HEK293 (cell line): ENCODE results near the gene EIF2AK2.

Source experiments
- CTCF ChIA-PET: fragments of 350-600 bp; formaldehyde crosslinking; extraction: SDS; loops from one replicate; lab custom pipeline; 2021; ENCODE audit warnings: antibody characterized with exemption; lab: Yijun Ruan, JAX
- POLR2A ChIA-PET: fragments of 300-600 bp; formaldehyde crosslinking; extraction: SDS; loops from one replicate; lab custom pipeline; 2020; ENCODE audit warnings: antibody characterized with exemption, inconsistent platforms; lab: Yijun Ruan, JAX
- H3K27ac ChIP-seq: fragments of 200-500 bp; sonication (Bioruptor generic); 2 replicates; pipeline ENCODE4 v1.5.1; 2014; ENCODE audit warnings: low read depth, low read length, control low read depth, inconsistent platforms; ENCODE audit errors: extremely low read depth
- H3K36me3 ChIP-seq, 2 experiments: fragments of 200-500 bp in 1 of 2; sonication (Bioruptor generic) in 1 of 2; 1 replicate in 1 of 2; 2 replicates in 1 of 2; pipeline ENCODE4 v1.5.1; 2014 to 2017; ENCODE audit warnings: inconsistent platforms in 2 of 2, low read length in 2 of 2; ENCODE audit not compliant: control insufficient read depth in 2 of 2, insufficient read depth in 1 of 2
- H3K4me1 ChIP-seq: fragments of 200-500 bp; sonication (Bioruptor generic); 2 replicates; pipeline ENCODE4 v1.5.1; 2014; ENCODE audit warnings: mild to moderate bottlenecking, low read length, inconsistent platforms; ENCODE audit not compliant: control insufficient read depth, insufficient read depth
- H3K4me3 ChIP-seq: 2 replicates; pipeline ENCODE4 v1.5.1; 2011; ENCODE audit warnings: low read depth, mild to moderate bottlenecking, control low read depth, low read length, moderate library complexity
- H3K9me3 ChIP-seq: fragments of 200-500 bp; sonication (Bioruptor generic); 2 replicates; pipeline ENCODE4 v1.5.1; 2014; ENCODE audit warnings: low read depth, low read length, inconsistent platforms; ENCODE audit not compliant: control insufficient read depth, insufficient read depth
- GLI4 ChIP-seq: fragments of 450-650 bp; formaldehyde crosslinking; IDR thresholded peaks from 2 replicates; pipeline ENCODE4 v1.5.1; 2016; ENCODE audit warnings: missing biosample characterization, missing genetic modification characterization
- HOXA7 ChIP-seq: sonication (generic); formaldehyde crosslinking; IDR thresholded peaks from 2 replicates; pipeline ENCODE4 v1.8.1; 2022; ENCODE audit warnings: missing genetic modification reagents, borderline replicate concordance
- KLF1 ChIP-seq: fragments of 450-650 bp; formaldehyde crosslinking; IDR thresholded peaks from 2 replicates; pipeline ENCODE4 v1.5.1; 2016; ENCODE audit warnings: missing biosample characterization, missing genetic modification characterization
- PRDM1 ChIP-seq: fragments of 450-650 bp; formaldehyde crosslinking; IDR thresholded peaks from 2 replicates; pipeline ENCODE4; 2016; ENCODE audit warnings: missing biosample characterization, missing genetic modification characterization
- SP3 ChIP-seq: fragments of 450-650 bp; formaldehyde crosslinking; IDR thresholded peaks from 2 replicates; pipeline ENCODE4 v1.5.1; 2016; ENCODE audit warnings: missing biosample characterization, missing genetic modification characterization
- YY2 ChIP-seq: fragments of 450-650 bp; formaldehyde crosslinking; IDR thresholded peaks from 2 replicates; pipeline ENCODE4 v1.5.1; 2016; ENCODE audit warnings: missing biosample characterization, missing genetic modification characterization
- ZBTB17 ChIP-seq: fragments of 450-650 bp; formaldehyde crosslinking; IDR thresholded peaks from 2 replicates; pipeline ENCODE4 v1.5.1; 2016; ENCODE audit warnings: missing biosample characterization, missing genetic modification characterization
- ZNF133 ChIP-seq: fragments of 450-650 bp; formaldehyde crosslinking; IDR thresholded peaks from 2 replicates; pipeline ENCODE4 v1.5.1; 2016; ENCODE audit warnings: missing biosample characterization, missing genetic modification characterization
- ZNF24 ChIP-seq: fragments of 450-650 bp; formaldehyde crosslinking; IDR thresholded peaks from 2 replicates; pipeline ENCODE4 v1.5.1; 2016; ENCODE audit warnings: missing biosample characterization, missing genetic modification characterization
- ZNF248 ChIP-seq: fragments of 450-650 bp; formaldehyde crosslinking; IDR thresholded peaks from 2 replicates; pipeline ENCODE4 v1.5.1; 2017; ENCODE audit warnings: missing biosample characterization, missing genetic modification characterization
- ZNF311 ChIP-seq: fragments of 450-650 bp; formaldehyde crosslinking; IDR thresholded peaks from 2 replicates; pipeline ENCODE4 v1.5.1; 2017; ENCODE audit warnings: missing biosample characterization, missing genetic modification characterization, borderline replicate concordance
- ZNF335 ChIP-seq: fragments of 450-650 bp; formaldehyde crosslinking; conservative IDR thresholded peaks from 2 replicates; pipeline ENCODE4 v1.5.1; 2016; ENCODE audit warnings: missing biosample characterization, missing genetic modification characterization
- ZNF423 ChIP-seq: fragments of 450-650 bp; formaldehyde crosslinking; IDR thresholded peaks from 2 replicates; pipeline ENCODE4 v1.5.1; 2016; ENCODE audit warnings: missing biosample characterization, missing genetic modification characterization
- ZNF571 ChIP-seq: fragments of 450-650 bp; formaldehyde crosslinking; IDR thresholded peaks from 2 replicates; pipeline ENCODE4 v1.5.0; 2017; ENCODE audit warnings: missing biosample characterization, missing genetic modification characterization
- ZNF677 ChIP-seq: fragments of 450-650 bp; IDR thresholded peaks from 2 replicates; pipeline ENCODE4 v1.5.0; 2018; ENCODE audit warnings: missing biosample characterization, mild to moderate bottlenecking, missing genetic modification characterization, moderate library complexity
- ZNF776 ChIP-seq: fragments of 450-650 bp; formaldehyde crosslinking; IDR thresholded peaks from 2 replicates; pipeline ENCODE4 v1.5.0; 2017; ENCODE audit warnings: missing biosample characterization, missing genetic modification characterization, borderline replicate concordance
- ZSCAN23 ChIP-seq: fragments of 450-650 bp; formaldehyde crosslinking; IDR thresholded peaks from 2 replicates; pipeline ENCODE4 v1.5.1; 2016; ENCODE audit warnings: missing biosample characterization, missing genetic modification characterization
- TF ChIP-seq, protein P1 (sequence below): fragments of 450-650 bp; formaldehyde crosslinking; IDR thresholded peaks from 2 replicates; pipeline ENCODE4 v1.5.1; 2016; ENCODE audit warnings: missing biosample characterization, missing genetic modification characterization
- TF ChIP-seq, protein P2 (sequence below): fragments of 450-650 bp; formaldehyde crosslinking; IDR thresholded peaks from 2 replicates; pipeline ENCODE4 v1.5.1; 2017; ENCODE audit warnings: missing biosample characterization, missing genetic modification characterization
- TF ChIP-seq, protein P3 (sequence below): fragments of 450-650 bp; formaldehyde crosslinking; IDR thresholded peaks from 2 replicates; pipeline ENCODE4 v1.5.1; 2017; ENCODE audit warnings: missing biosample characterization, missing genetic modification characterization
- TF ChIP-seq, protein P4 (sequence below): fragments of 450-650 bp; formaldehyde crosslinking; IDR thresholded peaks from 2 replicates; pipeline ENCODE4 v1.5.1; 2017; ENCODE audit warnings: missing biosample characterization, missing genetic modification characterization

Gene EIF2AK2

DNA sequence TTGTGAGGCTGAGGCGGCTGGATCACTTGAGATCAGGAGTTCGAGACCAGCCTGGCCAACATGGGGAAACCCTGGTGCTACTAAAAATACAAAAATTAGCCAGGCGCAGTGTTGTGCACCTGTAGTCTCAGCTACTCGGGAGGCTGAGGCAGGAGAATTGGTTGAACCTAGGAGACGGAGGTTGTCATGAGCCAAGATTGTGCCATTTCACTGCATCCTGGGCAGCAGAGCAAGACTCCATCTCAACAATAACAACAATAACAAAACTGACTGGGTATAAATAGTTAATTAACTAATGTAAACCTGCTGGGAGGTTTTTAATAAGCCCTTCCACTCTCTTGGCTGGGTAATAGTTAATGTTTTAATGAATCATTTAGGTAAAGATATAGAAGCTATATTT, 23.9 kb upstream of the EIF2AK2 start (continued):
- TF ChIP-seq, protein P1, sequence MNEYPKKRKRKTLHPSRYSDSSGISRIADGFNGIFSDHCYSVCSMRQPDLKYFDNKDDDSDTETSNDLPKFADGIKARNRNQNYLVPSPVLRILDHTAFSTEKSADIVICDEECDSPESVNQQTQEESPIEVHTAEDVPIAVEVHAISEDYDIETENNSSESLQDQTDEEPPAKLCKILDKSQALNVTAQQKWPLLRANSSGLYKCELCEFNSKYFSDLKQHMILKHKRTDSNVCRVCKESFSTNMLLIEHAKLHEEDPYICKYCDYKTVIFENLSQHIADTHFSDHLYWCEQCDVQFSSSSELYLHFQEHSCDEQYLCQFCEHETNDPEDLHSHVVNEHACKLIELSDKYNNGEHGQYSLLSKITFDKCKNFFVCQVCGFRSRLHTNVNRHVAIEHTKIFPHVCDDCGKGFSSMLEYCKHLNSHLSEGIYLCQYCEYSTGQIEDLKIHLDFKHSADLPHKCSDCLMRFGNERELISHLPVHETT (tag by site-specific recombination) = no peak
- TF ChIP-seq ZNF423 (tag by site-specific recombination) (no peak), GLI4 (tag by site-specific recombination) (no peak), ZNF677 (no peak), YY2 (tag by site-specific recombination) (no peak), ZSCAN23 (tag by site-specific recombination) (no peak), ZNF571 (no peak)
- TF ChIP-seq, protein P2, sequence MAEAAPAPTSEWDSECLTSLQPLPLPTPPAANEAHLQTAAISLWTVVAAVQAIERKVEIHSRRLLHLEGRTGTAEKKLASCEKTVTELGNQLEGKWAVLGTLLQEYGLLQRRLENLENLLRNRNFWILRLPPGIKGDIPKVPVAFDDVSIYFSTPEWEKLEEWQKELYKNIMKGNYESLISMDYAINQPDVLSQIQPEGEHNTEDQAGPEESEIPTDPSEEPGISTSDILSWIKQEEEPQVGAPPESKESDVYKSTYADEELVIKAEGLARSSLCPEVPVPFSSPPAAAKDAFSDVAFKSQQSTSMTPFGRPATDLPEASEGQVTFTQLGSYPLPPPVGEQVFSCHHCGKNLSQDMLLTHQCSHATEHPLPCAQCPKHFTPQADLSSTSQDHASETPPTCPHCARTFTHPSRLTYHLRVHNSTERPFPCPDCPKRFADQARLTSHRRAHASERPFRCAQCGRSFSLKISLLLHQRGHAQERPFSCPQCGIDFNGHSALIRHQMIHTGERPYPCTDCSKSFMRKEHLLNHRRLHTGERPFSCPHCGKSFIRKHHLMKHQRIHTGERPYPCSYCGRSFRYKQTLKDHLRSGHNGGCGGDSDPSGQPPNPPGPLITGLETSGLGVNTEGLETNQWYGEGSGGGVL = no peak

DNA sequence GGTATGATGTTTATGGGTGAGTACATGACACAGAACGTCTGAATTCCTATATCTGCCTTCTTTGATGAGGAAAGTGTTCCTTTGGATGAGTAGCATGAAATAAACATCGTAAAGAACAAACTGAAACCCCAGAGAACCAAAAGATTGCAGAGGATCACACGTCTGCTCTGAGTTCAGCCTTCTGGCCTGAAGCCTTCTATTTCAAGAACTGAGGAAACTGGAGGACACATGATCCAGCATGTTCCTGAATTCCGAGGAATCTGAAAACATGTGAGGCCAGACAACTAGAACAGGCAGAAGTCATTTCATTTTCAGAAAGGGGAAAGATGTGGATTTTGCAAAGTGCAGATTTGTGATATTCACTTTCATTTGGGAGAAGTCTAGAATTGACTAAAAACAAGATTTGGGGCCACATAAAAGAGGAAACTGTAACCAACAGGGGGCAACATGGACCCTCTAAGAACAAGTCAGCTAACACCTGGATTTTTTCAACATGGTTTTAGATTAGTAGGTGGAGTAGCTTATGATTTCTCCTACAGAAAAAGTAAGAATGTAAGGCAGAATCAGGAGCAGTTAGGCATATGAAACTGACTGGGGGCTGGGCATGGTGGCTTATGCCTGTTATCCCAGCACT, 23.3 kb upstream of the EIF2AK2 start:
- no peaks in the 10 kb centered on the region for H3K9me3 ChIP-seq
- no peak overlapping the region for H3K4me3 ChIP-seq
- no peaks in the 10 kb centered on the region for H3K4me1 ChIP-seq
- ChIA-PET CTCF (interaction anchor here (0.7 to 2.0 kb wide), 4 partner anchors 9 to 234 kb away, joined by 3 to 12 read pairs (median 6); no protein-coding TSS in a partner anchor), POLR2A (interaction anchor here (0.5 kb wide), 1 partner anchor 11 kb away, joined by 4 read pairs; no protein-coding TSS in a partner anchor)
- no peak for TF ChIP-seq ZNF311 (tag by site-specific recombination)
- peak; percentile 92 for TF ChIP-seq ZBTB17 (tag by site-specific recombination)
- H3K27ac ChIP-seq = no peak overlapping the region
- no peaks in the 10 kb centered on the region for H3K36me3 ChIP-seq

DNA sequence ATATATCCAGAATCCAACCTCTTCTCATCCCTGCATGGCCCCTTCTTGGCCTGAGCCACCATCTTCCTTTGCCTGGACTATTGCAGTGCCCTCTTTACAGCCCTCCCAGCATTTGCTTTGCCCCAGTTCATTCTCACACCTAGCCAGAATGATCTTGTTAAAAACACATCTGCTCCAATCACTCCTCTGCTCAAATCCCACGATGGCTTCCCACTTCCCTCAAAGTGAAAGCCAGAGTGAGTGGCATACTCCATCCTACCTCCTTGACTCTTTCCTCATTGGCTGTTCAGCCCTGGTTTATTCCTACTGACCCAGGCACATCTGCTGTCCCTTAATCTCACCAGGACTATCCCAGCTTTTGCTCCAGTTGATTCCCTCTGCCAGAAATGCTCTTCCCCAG, 17.0 kb upstream of the EIF2AK2 start:
- Histone ChIP-seq H3K36me3 (no peaks in the 10 kb centered on the region), H3K9me3 (no peaks in the 10 kb centered on the region), H3K27ac (no peak overlapping the region), H3K4me3 (no peak overlapping the region), H3K4me1 (no peaks in the 10 kb centered on the region)
- ChIA-PET POLR2A (no interaction called here), CTCF (no interaction called here)
- TF ChIP-seq, protein P3, sequence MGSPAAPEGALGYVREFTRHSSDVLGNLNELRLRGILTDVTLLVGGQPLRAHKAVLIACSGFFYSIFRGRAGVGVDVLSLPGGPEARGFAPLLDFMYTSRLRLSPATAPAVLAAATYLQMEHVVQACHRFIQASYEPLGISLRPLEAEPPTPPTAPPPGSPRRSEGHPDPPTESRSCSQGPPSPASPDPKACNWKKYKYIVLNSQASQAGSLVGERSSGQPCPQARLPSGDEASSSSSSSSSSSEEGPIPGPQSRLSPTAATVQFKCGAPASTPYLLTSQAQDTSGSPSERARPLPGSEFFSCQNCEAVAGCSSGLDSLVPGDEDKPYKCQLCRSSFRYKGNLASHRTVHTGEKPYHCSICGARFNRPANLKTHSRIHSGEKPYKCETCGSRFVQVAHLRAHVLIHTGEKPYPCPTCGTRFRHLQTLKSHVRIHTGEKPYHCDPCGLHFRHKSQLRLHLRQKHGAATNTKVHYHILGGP = no peak
- TF ChIP-seq ZNF248 (no peak), ZNF335 (tag by site-specific recombination) (no peak), KLF1 (tag by site-specific recombination) (no peak), PRDM1 (tag by site-specific recombination) (no peak), SP3 (tag by site-specific recombination) (no peak), HOXA7 (CRISPR knock-in tag) (no peak), ZNF133 (tag by site-specific recombination) (no peak), ZNF24 (tag by site-specific recombination) (no peak), ZNF776 (tag by site-specific recombination) (no peak)
- TF ChIP-seq, protein P4, sequence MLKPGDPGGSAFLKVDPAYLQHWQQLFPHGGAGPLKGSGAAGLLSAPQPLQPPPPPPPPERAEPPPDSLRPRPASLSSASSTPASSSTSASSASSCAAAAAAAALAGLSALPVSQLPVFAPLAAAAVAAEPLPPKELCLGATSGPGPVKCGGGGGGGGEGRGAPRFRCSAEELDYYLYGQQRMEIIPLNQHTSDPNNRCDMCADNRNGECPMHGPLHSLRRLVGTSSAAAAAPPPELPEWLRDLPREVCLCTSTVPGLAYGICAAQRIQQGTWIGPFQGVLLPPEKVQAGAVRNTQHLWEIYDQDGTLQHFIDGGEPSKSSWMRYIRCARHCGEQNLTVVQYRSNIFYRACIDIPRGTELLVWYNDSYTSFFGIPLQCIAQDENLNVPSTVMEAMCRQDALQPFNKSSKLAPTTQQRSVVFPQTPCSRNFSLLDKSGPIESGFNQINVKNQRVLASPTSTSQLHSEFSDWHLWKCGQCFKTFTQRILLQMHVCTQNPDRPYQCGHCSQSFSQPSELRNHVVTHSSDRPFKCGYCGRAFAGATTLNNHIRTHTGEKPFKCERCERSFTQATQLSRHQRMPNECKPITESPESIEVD (tag by site-specific recombination) = no peak
- TF ChIP-seq, protein P2 = no peak
